Natural killer cell (primary cell): ENCODE results near the gene MTOR. TPM values are rescaled to one million over a fixed set of nuclear protein-coding genes. Genes with fewer than 3 reads are reported as not detected.

Experiments used
- ATAC-seq, 3 donors: fragments of 150-1000 bp in 2 of 3; fragments of 200-7000 bp in 1 of 3; cut with Tn5 transposase; 1 replicate in 1 of 3; 2 replicates in 2 of 3; pipeline ENCODE4 v1.10.0; 2021; ENCODE audit warnings: mild to moderate bottlenecking in 2 of 3, moderate library complexity in 2 of 3
- DNase-seq, 2 donors: peaks; one replicate each; pipeline versions ENCODE4 v3.0.0 to v3.0.0-alpha.2; 2013 to 2021; ENCODE audit warnings: mixed read lengths in 1 of 2
- H3K27ac ChIP-seq: one replicate; pipeline ENCODE4 v1.5.1; 2013; ENCODE audit warnings: mild to moderate bottlenecking, low read length
- H3K27me3 ChIP-seq: one replicate; pipeline ENCODE4 v1.6.1; 2013; ENCODE audit warnings: low read length; ENCODE audit not compliant: control insufficient read depth, insufficient read depth
- H3K36me3 ChIP-seq: one replicate; pipeline ENCODE4 v1.6.1; 2013; ENCODE audit warnings: low read length; ENCODE audit not compliant: control insufficient read depth, insufficient read depth
- H3K4me1 ChIP-seq: one replicate; pipeline ENCODE4 v1.6.1; 2013; ENCODE audit warnings: low read length; ENCODE audit not compliant: control insufficient read depth, insufficient read depth
- H3K4me3 ChIP-seq: one replicate; pipeline ENCODE4 v1.5.1; 2013; ENCODE audit warnings: low read length
- H3K9me3 ChIP-seq: one replicate; pipeline ENCODE4 v1.6.1; 2013; ENCODE audit warnings: low read length; ENCODE audit not compliant: control insufficient read depth, insufficient read depth
- H3K27ac Mint-ChIP-seq, 2 donors: one replicate each; pipeline ENCODE4 v1.8.0; 2022; ENCODE audit warnings: mild to moderate bottlenecking in 2 of 2, mixed read lengths in 2 of 2, moderate library complexity in 1 of 2
- H3K27me3 Mint-ChIP-seq, 2 donors: one replicate each; pipeline ENCODE4 v1.8.0; 2022; ENCODE audit warnings: low read depth in 2 of 2, mixed read lengths in 2 of 2
- H3K36me3 Mint-ChIP-seq: one replicate; pipeline ENCODE4 v1.8.0; 2022; ENCODE audit warnings: mixed read lengths
- H3K4me1 Mint-ChIP-seq, 2 donors: one replicate each; pipeline ENCODE4 v1.8.0; 2022; ENCODE audit warnings: mixed read lengths in 2 of 2
- H3K4me3 Mint-ChIP-seq: one replicate; pipeline ENCODE4 v1.8.0; 2022; ENCODE audit warnings: mild to moderate bottlenecking, moderate library complexity, mixed read lengths
- H3K9me3 Mint-ChIP-seq, 2 donors: one replicate each; pipeline ENCODE4 v1.8.0; 2022; ENCODE audit warnings: mixed read lengths in 2 of 2
- WGBS: methylation state at CpG from one replicate; pipeline ENCODE4 v1.1.7; 2013; ENCODE audit warnings: missing lambda C conversion rate; ENCODE audit not compliant: insufficient coverage; 5-methylcytosine and 5-hydroxymethylcytosine counted together
- intact Hi-C: fragments of 100-400 bp; cut with micrococcal nuclease; formaldehyde crosslinking; loops from one replicate; pipeline ENCODE4 v1.14.2; 2022
- total RNA-seq, 4 donors: library from RNA; stranded (reverse); fragments of 120-200 nt in 1 of 4; gene quantifications; one replicate each; pipeline versions ENCODE4 v1.2.3 to v1.2.4, GENCODE V29; 2013 to 2022
- TF ChIP-seq, protein P1 (sequence below): fragments of 200-600 bp; IDR thresholded peaks from one replicate; pipeline ENCODE4 v1.8.0; 2022; ENCODE audit warnings: antibody characterized with exemption

Gene MTOR
- total RNA-seq, 3 donors from 2014 or later (not counting 1 experiment from before 2014, with no cell fraction given) = 42.7 to 54.6 (median 43.7) TPM

DNA sequence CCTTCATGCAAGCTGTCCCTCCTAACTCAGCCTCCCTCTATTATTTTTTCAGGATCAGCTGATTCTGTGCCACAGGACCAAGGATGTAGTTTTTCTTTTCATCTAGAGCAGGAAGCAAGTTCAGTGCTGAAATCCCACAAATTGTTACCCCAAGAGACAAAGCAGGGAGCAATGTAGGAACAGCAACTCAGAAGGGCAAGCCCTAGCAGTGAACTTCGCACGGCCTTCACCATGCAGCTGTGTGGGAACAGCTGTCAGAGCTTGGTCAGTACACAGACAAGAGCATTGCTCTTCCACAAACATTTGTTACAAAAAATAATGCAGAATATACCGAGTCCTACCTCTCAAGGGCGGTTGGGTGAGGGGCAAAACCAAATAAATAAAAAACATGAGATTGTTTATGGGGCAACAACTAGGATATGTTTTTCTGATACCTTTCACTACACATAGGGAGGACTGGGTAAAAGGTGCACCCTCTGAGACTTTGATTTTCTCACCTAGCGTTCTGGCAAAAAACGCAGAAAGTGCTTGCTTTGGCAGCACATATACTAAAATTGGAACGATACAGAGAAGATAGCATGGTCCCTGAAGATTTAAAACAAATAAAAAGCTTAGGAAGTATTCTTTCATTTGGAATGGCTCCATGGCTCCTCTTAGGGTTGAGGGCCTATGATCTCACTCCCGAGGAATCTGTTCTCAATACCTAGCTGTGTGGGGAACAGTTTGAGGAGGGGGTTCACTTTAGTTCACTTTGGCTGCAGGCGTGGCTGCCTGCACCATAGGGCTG lies 110.3 kb downstream of the MTOR start:
- Mint-ChIP-seq H3K36me3 (peaks cover 10% of the 10 kb centered on the region), H3K9me3 (no peaks in the 10 kb centered on the region)

DNA sequence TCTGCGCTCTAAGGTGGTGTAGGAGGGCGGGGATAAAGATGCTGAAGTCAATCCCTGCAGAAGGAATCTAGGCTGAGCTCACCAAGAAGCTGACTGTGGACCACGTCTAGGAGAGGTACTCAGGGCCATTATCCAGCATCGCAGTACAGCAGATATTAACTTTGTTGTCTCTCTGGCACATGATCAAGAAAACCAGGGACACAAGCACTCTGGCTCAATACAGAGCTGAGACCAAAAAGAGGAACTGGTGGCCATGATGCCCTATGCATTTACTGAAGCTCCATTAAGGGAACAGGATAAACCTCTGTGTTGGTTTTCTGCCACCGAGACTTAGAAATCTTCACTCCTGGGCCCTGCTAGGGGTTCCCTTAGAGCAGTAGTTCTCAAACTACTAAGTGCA lies 111.2 kb downstream of the MTOR start:
- no peak overlapping the region for H3K27ac ChIP-seq
- intact Hi-C loops = no loop called here
- H3K9me3 ChIP-seq = no peaks in the 10 kb centered on the region
- Mint-ChIP-seq H3K9me3 (no peaks in the 10 kb centered on the region), H3K4me1 (no peaks in the 10 kb centered on the region), H3K27ac (no peak overlapping the region), H3K4me3 (no peak overlapping the region), H3K36me3 (peaks cover 6% of the 10 kb centered on the region), H3K27me3 (no peaks in the 10 kb centered on the region)
- H3K4me3 ChIP-seq = no peak overlapping the region
- DNase-seq (no peak), ATAC-seq (no peak)
- H3K4me1 ChIP-seq = no peaks in the 10 kb centered on the region
- 97% methylated on average over 5 of the region's 5 CpGs for WGBS
- TF ChIP-seq, protein P1, sequence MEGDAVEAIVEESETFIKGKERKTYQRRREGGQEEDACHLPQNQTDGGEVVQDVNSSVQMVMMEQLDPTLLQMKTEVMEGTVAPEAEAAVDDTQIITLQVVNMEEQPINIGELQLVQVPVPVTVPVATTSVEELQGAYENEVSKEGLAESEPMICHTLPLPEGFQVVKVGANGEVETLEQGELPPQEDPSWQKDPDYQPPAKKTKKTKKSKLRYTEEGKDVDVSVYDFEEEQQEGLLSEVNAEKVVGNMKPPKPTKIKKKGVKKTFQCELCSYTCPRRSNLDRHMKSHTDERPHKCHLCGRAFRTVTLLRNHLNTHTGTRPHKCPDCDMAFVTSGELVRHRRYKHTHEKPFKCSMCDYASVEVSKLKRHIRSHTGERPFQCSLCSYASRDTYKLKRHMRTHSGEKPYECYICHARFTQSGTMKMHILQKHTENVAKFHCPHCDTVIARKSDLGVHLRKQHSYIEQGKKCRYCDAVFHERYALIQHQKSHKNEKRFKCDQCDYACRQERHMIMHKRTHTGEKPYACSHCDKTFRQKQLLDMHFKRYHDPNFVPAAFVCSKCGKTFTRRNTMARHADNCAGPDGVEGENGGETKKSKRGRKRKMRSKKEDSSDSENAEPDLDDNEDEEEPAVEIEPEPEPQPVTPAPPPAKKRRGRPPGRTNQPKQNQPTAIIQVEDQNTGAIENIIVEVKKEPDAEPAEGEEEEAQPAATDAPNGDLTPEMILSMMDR = no peak
- H3K27me3 ChIP-seq = no peaks in the 10 kb centered on the region
- H3K36me3 ChIP-seq = peaks cover 66% of the 10 kb centered on the region

More for the DNA sequence above, 110.3 kb downstream of the MTOR start:
- DNase-seq (no peak), ATAC-seq (no peak)
- Histone ChIP-seq H3K4me1 (no peaks in the 10 kb centered on the region), H3K27ac (no peak overlapping the region), H3K9me3 (no peaks in the 10 kb centered on the region), H3K4me3 (no peak overlapping the region), H3K27me3 (no peaks in the 10 kb centered on the region), H3K36me3 (peaks cover 65% of the 10 kb centered on the region)
- Mint-ChIP-seq H3K27me3 (no peaks in the 10 kb centered on the region), H3K4me1 (peaks cover 0 to 6% of the 10 kb centered on the region in 2 donors), H3K27ac (no peak overlapping the region), H3K4me3 (no peak overlapping the region)
- intact Hi-C loops = no loop called here
- TF ChIP-seq, protein P1 = no peak
- 98% methylated on average over 7 of the region's 9 CpGs for WGBS

DNA sequence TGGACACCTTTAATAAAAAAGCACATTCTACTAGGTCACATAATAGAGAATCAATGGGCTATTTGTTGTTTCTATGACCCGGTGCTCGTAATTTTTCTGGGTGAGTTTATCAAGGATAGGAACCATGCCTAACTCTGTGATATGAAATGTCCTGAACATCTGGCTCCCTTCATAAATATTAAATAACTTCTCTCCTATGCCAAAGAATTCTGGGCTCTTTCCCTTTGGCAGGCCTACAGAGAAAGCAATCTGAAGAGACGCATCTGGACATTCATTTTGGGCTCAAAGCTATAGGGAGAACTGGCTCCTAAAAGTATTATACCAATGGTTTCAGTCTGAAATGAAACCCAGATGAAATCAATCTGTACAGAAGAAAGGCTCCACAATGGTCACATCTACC lies 112.0 kb downstream of the MTOR start:
- WGBS = 98% methylated on average over 3 of the region's 3 CpGs
- Histone ChIP-seq H3K4me3 (no peak overlapping the region), H3K27ac (no peak overlapping the region), H3K27me3 (no peaks in the 10 kb centered on the region), H3K9me3 (no peaks in the 10 kb centered on the region), H3K36me3 (peaks cover 70% of the 10 kb centered on the region), H3K4me1 (no peaks in the 10 kb centered on the region)
- no peaks in the 10 kb centered on the region for H3K9me3 Mint-ChIP-seq
- H3K4me1 Mint-ChIP-seq = no peaks in the 10 kb centered on the region
- no peak overlapping the region for H3K4me3 Mint-ChIP-seq
- intact Hi-C loops = no loop called here
- no peak for ATAC-seq
- no peaks in the 10 kb centered on the region for H3K27me3 Mint-ChIP-seq
- no peak for DNase-seq
- H3K36me3 Mint-ChIP-seq = peaks cover 8% of the 10 kb centered on the region
- no peak overlapping the region for H3K27ac Mint-ChIP-seq
- TF ChIP-seq, protein P1 = no peak
